ENCODE results near the gene MYH7B. TPM values are rescaled to one million over a fixed set of nuclear protein-coding genes. Genes with fewer than 3 reads are reported as not detected.

The MYH7B gene
- total RNA-seq, 1 experiment from 2014 or later = 0.22 TPM

DNA sequence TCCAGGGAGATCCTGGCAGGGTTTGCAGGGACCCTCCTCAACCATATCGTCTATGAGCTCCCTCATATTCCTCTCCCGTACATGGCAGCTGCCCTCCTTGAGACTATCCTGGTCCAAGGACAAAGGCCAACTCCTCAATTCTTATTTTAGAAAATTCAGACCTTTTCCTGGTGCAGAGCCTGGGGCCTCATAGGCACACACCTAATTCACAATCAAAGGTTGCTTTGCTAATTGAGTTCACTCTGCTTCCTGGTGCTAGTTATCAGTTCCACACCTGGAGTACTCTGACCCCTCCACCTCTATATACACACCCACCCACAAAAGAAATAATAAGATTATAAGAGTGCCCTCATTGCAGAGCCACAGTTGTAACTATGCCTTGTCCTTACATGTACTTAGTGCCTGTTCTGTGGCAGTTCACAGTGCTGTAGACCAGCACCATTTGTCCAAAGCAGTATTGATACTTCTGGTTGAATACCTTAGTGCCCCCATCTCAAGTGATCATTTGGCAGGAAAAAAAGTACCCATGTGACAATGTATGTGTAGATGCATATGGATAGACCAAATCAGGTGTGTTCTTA is 38.8 kb upstream of the MYH7B start:
- no peak overlapping the region for H2AFZ ChIP-seq (ENCODE audit: low read length)
- H3K23ac ChIP-seq (ENCODE audit: insufficient read length, low read depth, low read length) = no peak overlapping the region
- H3K27ac ChIP-seq (ENCODE audit: insufficient read length, low read depth, low read length) = no peak overlapping the region
- H3K18ac ChIP-seq (ENCODE audit: insufficient read length, low read depth, low read length) = no peak overlapping the region
- TF ChIP-seq, protein P1, sequence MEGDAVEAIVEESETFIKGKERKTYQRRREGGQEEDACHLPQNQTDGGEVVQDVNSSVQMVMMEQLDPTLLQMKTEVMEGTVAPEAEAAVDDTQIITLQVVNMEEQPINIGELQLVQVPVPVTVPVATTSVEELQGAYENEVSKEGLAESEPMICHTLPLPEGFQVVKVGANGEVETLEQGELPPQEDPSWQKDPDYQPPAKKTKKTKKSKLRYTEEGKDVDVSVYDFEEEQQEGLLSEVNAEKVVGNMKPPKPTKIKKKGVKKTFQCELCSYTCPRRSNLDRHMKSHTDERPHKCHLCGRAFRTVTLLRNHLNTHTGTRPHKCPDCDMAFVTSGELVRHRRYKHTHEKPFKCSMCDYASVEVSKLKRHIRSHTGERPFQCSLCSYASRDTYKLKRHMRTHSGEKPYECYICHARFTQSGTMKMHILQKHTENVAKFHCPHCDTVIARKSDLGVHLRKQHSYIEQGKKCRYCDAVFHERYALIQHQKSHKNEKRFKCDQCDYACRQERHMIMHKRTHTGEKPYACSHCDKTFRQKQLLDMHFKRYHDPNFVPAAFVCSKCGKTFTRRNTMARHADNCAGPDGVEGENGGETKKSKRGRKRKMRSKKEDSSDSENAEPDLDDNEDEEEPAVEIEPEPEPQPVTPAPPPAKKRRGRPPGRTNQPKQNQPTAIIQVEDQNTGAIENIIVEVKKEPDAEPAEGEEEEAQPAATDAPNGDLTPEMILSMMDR (conservative IDR thresholded peaks at IDR 0.05) = no peak
- H3K23me2 ChIP-seq (ENCODE audit: insufficient read length, low read depth, low read length, poor library complexity, severe bottlenecking) = no peaks in the 10 kb centered on the region
- no peak overlapping the region for H2BK12ac ChIP-seq (ENCODE audit: insufficient read length, low read depth, low read length)
- no peaks in the 10 kb centered on the region for H4K20me1 ChIP-seq (ENCODE audit: control insufficient read depth, insufficient read depth, insufficient read length)
- no peak overlapping the region for H2BK120ac ChIP-seq (ENCODE audit: low read depth, low read length, poor library complexity, severe bottlenecking)
- H2AK5ac ChIP-seq (ENCODE audit: insufficient read length, low read length) = no peak overlapping the region
- no peak overlapping the region for H3T11ph ChIP-seq (ENCODE audit: low read length)
- no peak overlapping the region for H3K9ac ChIP-seq (ENCODE audit: extremely low read depth, insufficient read length, low read length)
- H2BK5ac ChIP-seq (ENCODE audit: insufficient read length, low read length) = no peak overlapping the region
- H3K9me3 Mint-ChIP-seq = no peaks in the 10 kb centered on the region
- no peaks in the 10 kb centered on the region for H3K79me1 ChIP-seq (ENCODE audit: insufficient read depth, low read depth, low read length, poor library complexity, severe bottlenecking)
- no peak for DNase-seq
- no peak overlapping the region for H4K8ac ChIP-seq (replicated peaks; ENCODE audit: insufficient read length, low read depth, low read length)
- H2BK20ac ChIP-seq (ENCODE audit: low read depth, low read length, poor library complexity, severe bottlenecking) = no peak overlapping the region
- no peak overlapping the region for H3K4ac ChIP-seq (ENCODE audit: low read depth, low read length)
- H4K5ac ChIP-seq (ENCODE audit: insufficient read length, low read depth, low read length) = no peak overlapping the region
- H3K56ac ChIP-seq (ENCODE audit: insufficient read length, low read depth, low read length) = no peak overlapping the region
- no peaks in the 10 kb centered on the region for H3K79me2 ChIP-seq (ENCODE audit: insufficient read depth, low read length)
- no CpG with 5 or more reads among the region's 2 CpGs for WGBS (ENCODE audit: extremely low coverage, insufficient read length, low lambda C conversion rate)
- H3K4me1 ChIP-seq (ENCODE audit: insufficient read depth, low read length) = no peaks in the 10 kb centered on the region
- no peaks in the 10 kb centered on the region for H3K4me1 Mint-ChIP-seq
- no peaks in the 10 kb centered on the region for H3K27me3 Mint-ChIP-seq (ENCODE audit: low read depth)
- H3K27ac Mint-ChIP-seq = no peak overlapping the region
- H3K27me3 ChIP-seq (ENCODE audit: insufficient read depth, low read length) = no peaks in the 10 kb centered on the region
- no peak overlapping the region for H2BK15ac ChIP-seq (ENCODE audit: low read depth, low read length)
- H3K4me3 Mint-ChIP-seq = no peak overlapping the region
- no peak overlapping the region for H4K91ac ChIP-seq (ENCODE audit: insufficient read length, low read depth, low read length)
- H3K36me3 Mint-ChIP-seq (ENCODE audit: insufficient read depth in 1 of 3, low read depth in 3 of 3) = peaks cover 4 to 10% (median 5%) of the 10 kb centered on the region in 3 experiments; a peak in 5 of 7 replicates
- no peak overlapping the region for H3K14ac ChIP-seq (ENCODE audit: insufficient read depth, low read length)
- no peaks in the 10 kb centered on the region for H3K9me3 ChIP-seq (ENCODE audit: control insufficient read depth, low read depth, low read length)
- no peak overlapping the region for H3K4me2 ChIP-seq (ENCODE audit: insufficient read depth, insufficient read length, low read length)
